LNCaP clone FGC (cell line): ENCODE measurements around the gene VPS4B.

Source experiments
- DNase-seq: peaks from one replicate; pipeline ENCODE4 v3.0.0-alpha.2; 2011; ENCODE audit warnings: low read depth
- H3K4me3 ChIP-seq: 2 replicates; pipeline ENCODE4 v1.5.1; 2011; ENCODE audit warnings: mild to moderate bottlenecking, low read depth, low read length, control low read depth
- TF ChIP-seq, protein P1 (sequence below): IDR thresholded peaks from 2 replicates; pipeline ENCODE4 v1.5.1; 2012; ENCODE audit warnings: mild to moderate bottlenecking; ENCODE audit not compliant: control insufficient read depth, insufficient read depth; ENCODE audit errors: extremely low read depth

The VPS4B gene

DNA sequence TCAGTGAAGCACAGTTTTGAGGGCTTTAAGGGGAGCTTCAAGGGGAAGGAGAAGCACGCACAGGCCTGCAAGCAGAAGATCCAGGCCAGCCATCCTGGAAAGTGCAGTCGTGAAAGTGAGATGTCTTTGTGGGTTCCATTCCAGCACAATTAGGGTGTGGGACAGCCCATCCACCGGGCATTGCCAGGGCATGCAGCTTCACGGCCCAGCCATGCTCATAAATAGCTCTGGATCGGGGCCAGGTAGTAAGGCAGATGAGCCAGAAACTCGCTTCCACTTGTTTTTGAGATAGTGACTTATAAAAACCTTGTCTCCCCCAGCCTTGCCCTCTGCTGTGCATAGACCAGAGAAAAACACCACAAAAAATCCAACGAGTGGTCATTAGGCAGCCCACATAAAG is 76.2 kb downstream of the VPS4B start:
- no peak overlapping the region for H3K4me3 ChIP-seq
- TF ChIP-seq, protein P1, sequence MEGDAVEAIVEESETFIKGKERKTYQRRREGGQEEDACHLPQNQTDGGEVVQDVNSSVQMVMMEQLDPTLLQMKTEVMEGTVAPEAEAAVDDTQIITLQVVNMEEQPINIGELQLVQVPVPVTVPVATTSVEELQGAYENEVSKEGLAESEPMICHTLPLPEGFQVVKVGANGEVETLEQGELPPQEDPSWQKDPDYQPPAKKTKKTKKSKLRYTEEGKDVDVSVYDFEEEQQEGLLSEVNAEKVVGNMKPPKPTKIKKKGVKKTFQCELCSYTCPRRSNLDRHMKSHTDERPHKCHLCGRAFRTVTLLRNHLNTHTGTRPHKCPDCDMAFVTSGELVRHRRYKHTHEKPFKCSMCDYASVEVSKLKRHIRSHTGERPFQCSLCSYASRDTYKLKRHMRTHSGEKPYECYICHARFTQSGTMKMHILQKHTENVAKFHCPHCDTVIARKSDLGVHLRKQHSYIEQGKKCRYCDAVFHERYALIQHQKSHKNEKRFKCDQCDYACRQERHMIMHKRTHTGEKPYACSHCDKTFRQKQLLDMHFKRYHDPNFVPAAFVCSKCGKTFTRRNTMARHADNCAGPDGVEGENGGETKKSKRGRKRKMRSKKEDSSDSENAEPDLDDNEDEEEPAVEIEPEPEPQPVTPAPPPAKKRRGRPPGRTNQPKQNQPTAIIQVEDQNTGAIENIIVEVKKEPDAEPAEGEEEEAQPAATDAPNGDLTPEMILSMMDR, result no peak
- DNase-seq, result peak; percentile 30

DNA sequence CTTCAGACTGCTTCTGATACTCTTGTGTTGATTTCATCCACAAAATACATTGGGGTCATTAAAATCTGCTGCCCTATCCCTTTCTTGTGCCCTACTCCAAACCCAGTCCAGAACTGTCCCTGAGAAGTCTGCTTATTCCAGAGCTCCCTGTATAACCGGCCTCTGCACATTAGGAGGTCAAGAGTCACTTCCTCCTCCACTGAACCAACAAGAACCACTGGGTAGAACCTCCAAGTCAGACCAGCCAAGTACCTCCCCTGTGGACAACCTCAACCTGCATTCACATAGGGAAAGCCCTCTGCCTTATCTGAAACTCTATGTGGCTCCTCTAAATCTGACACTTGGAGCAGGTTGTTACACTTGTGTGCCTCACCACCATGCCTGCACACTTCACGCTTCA is 77.4 kb downstream of the VPS4B start:
- TF ChIP-seq, protein P1, result no peak
- H3K4me3 ChIP-seq, result no peak overlapping the region

DNA sequence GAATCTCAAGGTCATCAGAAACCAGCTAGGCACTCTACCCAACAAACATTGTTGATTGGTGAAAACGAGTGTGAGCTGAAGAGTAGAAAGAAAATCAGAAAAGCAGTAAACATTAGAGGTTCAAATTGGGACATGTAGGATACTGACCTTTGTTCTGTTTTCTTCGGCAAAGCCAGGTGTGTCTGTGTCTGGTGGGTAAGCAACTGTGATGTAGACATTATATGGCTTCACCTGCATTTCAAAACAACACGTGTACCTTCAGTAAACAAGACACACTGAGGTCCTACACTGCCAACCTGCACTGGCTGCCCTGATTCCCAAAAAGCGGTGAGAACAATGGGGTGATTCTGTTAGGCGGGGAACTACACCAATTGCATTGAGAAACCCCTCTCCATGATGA is 78.0 kb downstream of the VPS4B start:
- TF ChIP-seq, protein P1, result no peak
- no peak for DNase-seq
- H3K4me3 ChIP-seq, result no peak overlapping the region

More for the DNA sequence above, 77.4 kb downstream of the VPS4B start:
- no peak for DNase-seq

DNA sequence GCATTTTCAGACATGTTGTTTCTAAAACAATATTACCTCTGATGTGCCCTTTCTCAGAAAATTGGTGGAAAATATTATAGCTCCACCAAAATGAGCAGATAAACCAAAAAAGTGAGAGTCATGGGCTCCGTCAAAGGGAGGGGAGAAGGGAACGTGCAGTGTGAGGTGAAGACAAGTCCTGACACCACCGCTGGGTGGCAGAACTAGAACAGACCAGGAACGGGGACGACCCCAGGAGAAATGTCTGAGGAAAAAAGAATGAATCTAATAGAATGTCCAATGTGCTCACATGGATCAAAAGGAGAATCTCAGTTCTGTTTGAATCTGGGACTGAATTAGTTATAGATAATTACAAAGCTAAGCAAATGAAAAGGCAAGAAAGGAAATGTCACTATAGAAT is 80.1 kb downstream of the VPS4B start:
- TF ChIP-seq, protein P1, result peak; percentile 51
- DNase-seq, result no peak
- no peak overlapping the region for H3K4me3 ChIP-seq

DNA sequence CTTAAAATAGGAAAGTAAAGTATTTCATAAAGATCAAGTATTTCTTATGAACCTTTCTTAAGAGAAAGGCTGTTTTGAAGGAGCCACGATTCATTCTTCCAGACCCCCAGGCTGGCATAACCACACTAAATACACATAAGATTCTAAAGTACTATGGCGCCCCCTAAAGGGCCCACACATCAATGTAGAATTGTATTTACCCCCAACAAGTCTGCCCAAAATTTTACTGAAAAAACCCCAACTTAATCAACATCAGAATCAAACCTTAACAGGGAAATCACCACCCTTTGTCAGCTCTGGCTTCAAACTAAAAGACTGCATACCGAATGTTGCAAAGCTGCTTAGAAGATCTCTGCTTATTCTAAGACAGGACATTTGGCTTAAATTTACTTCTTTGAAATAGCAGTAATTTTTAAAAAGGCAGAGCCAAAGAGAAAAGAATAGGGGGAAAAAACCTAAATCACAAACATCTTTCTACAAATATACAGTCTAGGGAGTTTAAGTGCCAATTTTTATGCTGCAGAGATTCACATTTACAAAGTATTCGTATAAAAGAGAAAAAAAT is 82.3 kb downstream of the VPS4B start:
- DNase-seq, result no peak
- H3K4me3 ChIP-seq, result no peak overlapping the region
- TF ChIP-seq, protein P1, result peak; percentile 41
